Kidney epithelial cell (primary cell): ENCODE data around the gene HTR1E. TPM values are rescaled to one million over a fixed set of nuclear protein-coding genes. Genes with fewer than 3 reads are reported as not detected.

Source experiments
- DNase-seq: peaks from one replicate; pipeline ENCODE4 v3.0.0-alpha.2; 2010; ENCODE audit warnings: low read depth
- H3K27me3 ChIP-seq: 2 replicates; pipeline ENCODE4 v1.6.0; 2011; ENCODE audit warnings: low read length; ENCODE audit not compliant: control insufficient read depth, insufficient read depth
- H3K36me3 ChIP-seq: 2 replicates; pipeline ENCODE4 v1.5.1; 2011; ENCODE audit warnings: low read length; ENCODE audit not compliant: control insufficient read depth, insufficient read depth
- H3K4me3 ChIP-seq: 2 replicates; pipeline ENCODE4 v1.5.1; 2011; ENCODE audit warnings: low read depth, mild to moderate bottlenecking, control low read depth, low read length
- total RNA-seq: library from RNA; depleted of rRNA; stranded (reverse); fragments of >200 nt; gene quantifications from 2 replicates; pipeline ENCODE4 v1.2.3, GENCODE V29; 2015
- TF ChIP-seq, protein P1 (sequence below): IDR thresholded peaks from 2 replicates; pipeline ENCODE4 v1.5.1; 2011; ENCODE audit warnings: mild to moderate bottlenecking, moderate library complexity, low read length, control low read depth, inconsistent platforms; ENCODE audit not compliant: insufficient read depth, poor library complexity, severe bottlenecking

Gene HTR1E
- total RNA-seq, 1 donor from 2014 or later: not detected

DNA sequence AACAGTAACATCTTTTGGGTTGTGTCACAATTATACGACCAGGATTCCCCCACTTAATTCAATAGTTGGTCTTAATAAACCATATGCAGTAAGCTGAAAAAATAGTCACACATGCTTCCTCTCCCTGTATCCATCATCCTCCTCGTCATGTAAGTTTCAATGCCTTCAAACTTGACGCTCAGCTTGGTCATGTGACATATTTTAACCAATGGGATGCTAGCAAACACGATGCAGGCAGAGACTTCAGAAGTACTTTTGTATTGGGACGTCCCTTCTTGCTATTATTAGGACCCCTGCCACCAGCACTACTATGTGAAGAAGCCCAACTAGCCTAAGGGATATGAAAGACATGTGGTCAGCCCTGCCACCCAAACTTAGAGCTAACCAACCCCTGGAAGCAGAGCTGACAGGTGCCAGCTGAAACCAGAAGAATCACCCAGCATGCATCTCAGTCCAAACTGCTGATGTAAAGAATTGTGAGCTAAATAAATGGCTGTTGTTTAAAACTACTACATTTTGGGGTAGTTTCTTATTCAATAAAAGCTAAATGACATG lies 108.3 kb downstream of the HTR1E start:
- TF ChIP-seq, protein P1, sequence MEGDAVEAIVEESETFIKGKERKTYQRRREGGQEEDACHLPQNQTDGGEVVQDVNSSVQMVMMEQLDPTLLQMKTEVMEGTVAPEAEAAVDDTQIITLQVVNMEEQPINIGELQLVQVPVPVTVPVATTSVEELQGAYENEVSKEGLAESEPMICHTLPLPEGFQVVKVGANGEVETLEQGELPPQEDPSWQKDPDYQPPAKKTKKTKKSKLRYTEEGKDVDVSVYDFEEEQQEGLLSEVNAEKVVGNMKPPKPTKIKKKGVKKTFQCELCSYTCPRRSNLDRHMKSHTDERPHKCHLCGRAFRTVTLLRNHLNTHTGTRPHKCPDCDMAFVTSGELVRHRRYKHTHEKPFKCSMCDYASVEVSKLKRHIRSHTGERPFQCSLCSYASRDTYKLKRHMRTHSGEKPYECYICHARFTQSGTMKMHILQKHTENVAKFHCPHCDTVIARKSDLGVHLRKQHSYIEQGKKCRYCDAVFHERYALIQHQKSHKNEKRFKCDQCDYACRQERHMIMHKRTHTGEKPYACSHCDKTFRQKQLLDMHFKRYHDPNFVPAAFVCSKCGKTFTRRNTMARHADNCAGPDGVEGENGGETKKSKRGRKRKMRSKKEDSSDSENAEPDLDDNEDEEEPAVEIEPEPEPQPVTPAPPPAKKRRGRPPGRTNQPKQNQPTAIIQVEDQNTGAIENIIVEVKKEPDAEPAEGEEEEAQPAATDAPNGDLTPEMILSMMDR: no peak
- H3K4me3 ChIP-seq: no peak overlapping the region
- DNase-seq: no peak
- H3K36me3 ChIP-seq: no peaks in the 10 kb centered on the region
- no peaks in the 10 kb centered on the region for H3K27me3 ChIP-seq

DNA sequence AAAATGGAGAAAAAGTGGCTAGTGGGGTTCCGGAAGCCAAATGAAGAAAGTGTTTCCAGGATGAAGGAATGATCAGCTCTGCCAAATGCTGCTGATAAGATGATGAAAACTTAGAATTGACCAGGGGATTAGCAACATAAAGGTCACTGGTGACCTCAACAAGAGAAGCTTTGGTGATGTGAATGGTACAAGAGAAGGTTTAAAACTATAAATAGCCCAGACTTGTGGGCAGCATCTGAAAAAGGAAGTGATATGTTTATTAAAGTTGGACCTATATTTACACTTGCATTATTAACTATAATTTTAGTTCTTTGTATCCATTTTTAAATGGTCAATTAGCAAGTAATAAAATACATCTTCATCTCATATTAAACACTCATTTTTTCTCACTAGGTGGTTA lies 112.5 kb downstream of the HTR1E start:
- no peaks in the 10 kb centered on the region for H3K36me3 ChIP-seq
- no peak for DNase-seq
- TF ChIP-seq, protein P1: no peak
- H3K27me3 ChIP-seq: no peaks in the 10 kb centered on the region
- no peak overlapping the region for H3K4me3 ChIP-seq

DNA sequence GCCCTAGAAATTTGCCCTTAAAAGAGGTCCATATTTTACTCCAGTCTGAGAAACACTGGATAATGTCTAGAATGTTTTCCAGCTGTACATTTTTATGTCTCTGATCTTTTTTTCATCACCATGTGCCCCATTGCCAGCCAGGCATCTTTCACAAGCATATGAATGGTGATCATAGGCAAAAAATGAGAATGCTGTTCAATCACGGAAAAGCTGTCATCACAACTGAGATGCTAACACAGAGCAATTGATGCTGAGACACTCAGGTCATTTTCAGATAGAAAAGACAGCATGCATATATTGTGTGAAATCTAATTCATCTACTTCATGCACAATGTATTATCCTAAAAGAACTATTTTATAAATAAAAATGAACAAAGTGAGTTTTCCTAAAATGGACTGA lies 116.0 kb downstream of the HTR1E start:
- no peak overlapping the region for H3K4me3 ChIP-seq
- no peaks in the 10 kb centered on the region for H3K27me3 ChIP-seq
- TF ChIP-seq, protein P1: no peak
- no peaks in the 10 kb centered on the region for H3K36me3 ChIP-seq
- no peak for DNase-seq

DNA sequence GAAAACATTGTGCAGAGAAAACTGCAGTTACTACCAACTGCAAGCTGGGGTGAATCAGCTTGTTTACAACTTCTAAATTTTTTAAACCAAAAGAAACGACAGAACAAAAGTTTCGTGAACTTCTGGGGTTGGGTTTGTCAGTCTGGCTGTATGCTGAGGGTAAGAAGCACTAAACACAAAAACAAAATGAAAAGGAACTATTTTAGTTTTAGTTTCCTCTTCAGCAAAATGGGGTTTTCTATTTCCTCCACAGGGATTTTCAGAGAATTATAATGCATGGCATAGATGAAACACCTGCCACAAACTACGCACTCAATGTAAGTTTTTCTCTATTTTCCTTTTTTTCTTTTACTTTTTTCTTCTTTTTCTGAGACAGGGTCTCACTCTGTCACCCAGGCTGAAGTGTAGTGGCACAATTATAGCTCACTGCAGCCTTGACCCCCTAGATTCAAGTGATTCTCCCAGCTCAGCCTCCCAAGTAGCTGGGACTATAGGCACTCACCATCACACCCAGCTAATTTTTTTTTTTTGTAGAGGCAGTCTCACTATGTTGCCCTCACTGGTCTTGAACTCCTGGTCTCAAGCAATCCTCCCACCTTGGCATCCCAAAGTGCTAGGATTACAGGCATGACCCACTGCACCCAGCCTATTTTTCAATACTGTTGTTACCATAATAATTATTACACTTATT lies 117.0 kb downstream of the HTR1E start:
- no peaks in the 10 kb centered on the region for H3K36me3 ChIP-seq
- TF ChIP-seq, protein P1: no peak
- H3K27me3 ChIP-seq: no peaks in the 10 kb centered on the region
- no peak for DNase-seq
- no peak overlapping the region for H3K4me3 ChIP-seq

DNA sequence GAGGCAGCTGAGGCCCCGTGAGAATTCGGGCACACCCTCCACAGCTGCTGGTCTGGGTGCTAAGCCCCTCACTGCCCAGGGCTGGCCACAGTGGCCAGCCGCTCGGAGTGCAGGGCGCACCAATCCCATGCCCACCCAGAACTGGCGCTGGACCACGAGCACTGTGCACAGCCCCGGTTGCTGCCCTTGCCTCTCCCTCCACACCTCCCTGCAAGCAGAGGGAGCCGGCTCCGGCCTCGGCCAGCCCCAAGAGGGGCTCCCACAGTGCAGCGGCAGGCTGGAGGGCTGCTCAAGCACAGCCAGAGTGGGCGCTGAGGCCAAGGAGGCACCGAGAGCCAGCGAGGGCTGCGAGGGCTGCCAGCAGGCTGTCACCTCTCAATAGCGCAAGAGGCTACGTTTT lies 122.6 kb downstream of the HTR1E start:
- TF ChIP-seq, protein P1: no peak
- Histone ChIP-seq H3K4me3 (no peak overlapping the region), H3K36me3 (no peaks in the 10 kb centered on the region), H3K27me3 (no peaks in the 10 kb centered on the region)
- DNase-seq: no peak

DNA sequence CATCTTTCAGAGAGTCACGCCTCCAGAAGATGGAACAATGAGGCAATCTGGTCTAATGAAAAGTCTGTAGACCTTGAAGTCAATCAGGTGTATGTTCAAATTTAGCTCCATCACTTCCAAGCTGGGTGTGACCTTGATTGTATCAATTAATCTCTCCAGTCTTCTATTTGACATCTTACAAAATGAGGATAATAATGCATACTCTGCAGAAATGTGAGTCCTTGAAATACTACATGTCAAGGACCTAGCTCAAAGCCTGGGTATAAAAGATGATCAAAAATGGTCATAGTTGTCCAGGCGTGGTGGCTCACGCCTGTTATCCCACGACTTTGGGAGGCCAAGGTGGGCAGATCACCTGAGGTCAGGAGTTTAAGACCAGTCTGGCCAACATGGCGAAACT lies 127.8 kb downstream of the HTR1E start:
- H3K36me3 ChIP-seq: no peaks in the 10 kb centered on the region
- TF ChIP-seq, protein P1: no peak
- DNase-seq: no peak
- H3K4me3 ChIP-seq: no peak overlapping the region
- H3K27me3 ChIP-seq: no peaks in the 10 kb centered on the region
